MV-4-11 (cell line): ENCODE measurements around the gene SLC8A1.

ENCODE experiments used
- DNase-seq: peaks from one replicate; lab custom pipeline; 2025; lab: John Stamatoyannopoulos, UW

SLC8A1 gene

DNA sequence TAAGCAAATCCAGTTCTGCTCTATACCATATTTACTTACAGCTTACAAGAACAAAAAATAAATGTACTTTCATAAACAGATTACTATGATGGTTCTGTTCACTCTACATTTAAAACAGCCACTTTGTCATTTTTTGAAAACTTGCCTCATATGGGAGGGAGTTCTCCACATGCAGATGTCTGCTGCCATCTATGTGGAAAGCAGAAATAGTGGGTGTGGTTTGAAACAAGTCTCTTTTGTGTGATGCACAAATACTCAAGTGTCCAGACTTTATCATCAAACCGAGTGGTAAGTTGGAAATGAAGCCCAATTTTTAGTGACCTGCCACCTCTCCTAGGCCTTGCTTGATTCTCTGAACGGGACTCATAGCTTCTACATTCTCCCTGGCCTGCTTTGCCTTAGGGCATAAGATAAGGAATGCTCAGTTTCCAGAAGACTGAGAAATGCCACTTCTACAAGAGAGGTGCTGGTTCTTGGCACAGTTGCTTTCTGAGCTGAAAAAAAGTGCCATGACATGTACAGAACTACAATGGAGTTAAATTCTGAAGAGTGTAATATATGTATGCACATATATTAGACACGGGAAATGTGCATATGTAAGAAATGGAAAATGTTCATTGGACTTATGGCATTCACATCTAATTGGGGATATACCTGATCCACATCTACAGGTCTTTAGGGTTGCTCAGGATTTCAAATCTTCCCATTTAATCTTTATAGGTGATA, 221.0 kb downstream of the SLC8A1 start:
- peak; percentile 22 for DNase-seq

DNA sequence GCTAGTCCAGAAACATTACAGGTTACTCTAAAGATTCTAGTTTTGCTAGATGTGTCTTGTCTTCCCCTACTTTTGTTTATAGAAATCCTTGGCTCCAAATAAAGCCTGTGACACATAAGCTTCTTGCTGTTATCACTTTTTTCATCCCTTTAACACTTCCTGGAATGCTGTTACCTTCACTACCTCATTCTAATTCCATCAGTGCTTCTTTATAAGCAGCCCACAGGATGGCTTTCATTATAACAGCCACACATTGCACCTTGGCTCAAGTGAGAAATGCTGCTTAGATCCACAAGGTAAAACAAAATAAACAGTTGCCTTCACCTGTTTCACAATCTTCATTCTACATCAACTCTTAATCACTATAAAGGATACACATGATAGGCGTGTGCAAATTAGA, 221.7 kb downstream of the SLC8A1 start:
- no peak for DNase-seq

DNA sequence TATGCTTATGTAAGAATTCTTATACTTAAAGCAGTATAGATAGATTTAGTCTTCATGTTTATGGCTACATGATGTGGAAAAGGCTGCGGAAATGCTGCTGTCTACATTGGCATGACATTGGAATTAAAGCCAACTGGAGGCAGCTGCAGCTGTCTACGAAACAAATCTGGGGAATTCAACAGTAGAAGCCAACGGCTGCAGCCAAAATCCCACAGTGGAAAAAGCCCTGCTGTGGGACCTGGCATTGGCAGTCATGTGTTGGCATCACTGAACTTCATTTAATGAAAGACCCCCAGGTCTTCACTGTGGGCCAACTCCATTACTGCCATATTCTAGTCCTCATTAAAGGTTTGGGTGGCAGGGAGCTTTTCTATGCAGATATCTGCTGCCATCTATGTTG, 223.6 kb downstream of the SLC8A1 start:
- no peak for DNase-seq

DNA sequence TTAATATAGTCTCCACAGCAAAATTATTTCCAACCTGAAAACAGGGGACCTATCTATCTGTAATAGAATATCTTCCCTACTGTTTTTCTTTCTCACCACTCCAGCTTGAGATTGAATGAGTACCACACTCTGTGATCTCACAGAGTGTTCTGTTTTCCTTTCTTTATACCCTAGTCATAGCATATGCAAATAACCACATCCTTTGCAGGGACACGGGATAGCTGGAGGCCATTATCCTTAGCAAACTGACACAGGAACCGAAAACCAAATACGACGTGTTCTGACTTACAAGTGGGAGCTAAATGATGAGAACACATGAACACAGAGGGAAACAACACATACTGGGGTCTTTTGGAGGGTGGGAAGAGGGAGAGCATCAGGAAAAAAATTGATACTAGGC, 224.7 kb downstream of the SLC8A1 start:
- no peak for DNase-seq

DNA sequence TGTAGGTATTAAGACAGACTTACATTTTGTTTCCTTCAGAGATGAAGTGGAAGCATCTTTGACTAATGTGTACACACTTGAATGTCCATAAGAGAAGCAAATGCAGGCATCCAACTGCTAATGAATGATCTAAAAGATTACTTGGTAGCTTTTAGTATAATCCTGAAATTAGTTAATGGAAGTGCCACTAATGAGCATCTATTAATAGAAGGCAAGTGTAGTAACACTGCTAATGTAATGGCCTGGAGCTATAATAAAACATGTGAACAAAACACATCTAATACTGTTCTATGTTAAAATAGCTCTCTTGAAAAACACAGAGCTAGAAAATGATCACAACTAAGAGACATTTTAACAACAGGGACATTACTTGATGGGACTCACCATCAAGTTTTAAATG, 225.3 kb downstream of the SLC8A1 start:
- no peak for DNase-seq

DNA sequence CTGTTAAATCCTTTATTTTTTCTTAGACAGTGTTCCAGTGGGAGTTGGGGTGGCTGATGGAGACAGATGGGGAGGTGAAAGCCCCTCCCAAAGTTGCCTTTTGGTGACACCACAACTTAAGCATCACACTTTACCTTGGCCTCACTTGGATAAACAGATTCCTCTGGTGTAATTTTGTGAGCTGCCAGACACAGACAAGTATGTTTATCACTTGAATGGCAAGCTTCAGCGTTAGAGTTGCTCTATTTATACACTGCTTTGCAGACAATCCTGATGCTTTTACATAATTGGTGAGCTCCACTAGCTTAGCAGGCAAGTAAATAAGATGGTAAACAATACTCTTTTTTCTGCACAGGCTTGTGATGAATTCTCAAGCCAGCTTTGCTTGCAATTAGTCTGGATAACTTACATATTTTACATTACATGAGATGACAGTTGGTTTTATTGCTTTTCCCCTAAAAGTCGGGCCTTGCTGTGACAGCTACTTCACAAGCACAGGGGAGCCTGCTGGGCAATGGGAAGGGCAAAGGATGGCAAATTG, 226.2 kb downstream of the SLC8A1 start:
- DNase-seq = no peak

DNA sequence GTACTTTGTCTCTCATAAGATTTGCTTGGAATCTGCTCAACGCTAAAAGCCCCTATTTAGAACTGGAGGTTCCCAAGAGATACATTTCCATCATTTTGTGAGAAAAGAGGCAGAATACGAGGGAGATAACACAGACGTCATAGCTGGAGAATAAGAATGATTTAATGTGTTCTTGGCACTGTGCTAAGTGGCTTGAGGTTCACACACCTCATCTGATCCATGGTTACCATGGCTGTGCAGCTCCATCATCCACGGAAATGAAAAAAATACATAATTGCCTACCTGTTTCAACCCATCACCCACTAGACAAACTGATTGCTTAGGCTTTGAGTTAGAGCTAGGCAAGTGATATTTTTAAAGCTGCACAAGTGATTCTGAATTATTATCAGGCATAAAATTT, 227.6 kb downstream of the SLC8A1 start:
- DNase-seq = no peak

DNA sequence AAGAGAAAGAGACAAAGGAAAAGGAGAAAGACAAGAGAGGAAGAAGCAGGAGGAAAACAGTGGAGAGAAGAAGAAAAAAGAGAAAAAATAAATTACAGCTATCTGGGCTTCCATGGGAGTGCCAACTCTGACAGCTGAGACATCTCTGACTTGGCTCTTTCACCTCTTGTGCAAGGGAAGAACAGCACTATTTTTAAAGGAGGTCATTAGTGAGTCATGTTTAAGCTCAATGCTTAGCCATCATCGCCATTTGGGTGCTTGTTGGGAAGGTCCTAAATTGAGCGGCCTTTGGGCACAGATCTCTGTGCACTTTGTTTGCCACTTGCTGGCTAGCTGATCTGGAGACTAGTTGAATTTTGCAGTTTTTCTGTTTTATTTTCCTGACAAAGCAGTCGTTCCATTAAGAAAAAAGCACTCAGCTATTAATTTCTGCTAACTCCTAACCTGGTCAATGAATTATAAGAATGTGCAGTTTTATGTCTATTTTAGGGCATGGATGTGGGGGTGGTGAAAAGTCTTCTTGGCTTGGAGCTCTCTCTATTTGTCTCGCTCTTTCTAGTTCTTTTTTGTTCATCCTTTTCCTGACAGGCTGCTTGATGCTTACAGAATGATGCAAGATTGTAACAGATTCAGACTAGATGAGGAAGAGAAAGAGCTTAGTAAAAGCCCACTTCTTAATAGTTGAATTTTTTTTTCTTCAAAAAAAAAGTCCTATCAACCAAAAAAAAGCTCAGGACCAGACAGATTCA, 231.5 kb downstream of the SLC8A1 start:
- DNase-seq = peak; percentile 81

DNA sequence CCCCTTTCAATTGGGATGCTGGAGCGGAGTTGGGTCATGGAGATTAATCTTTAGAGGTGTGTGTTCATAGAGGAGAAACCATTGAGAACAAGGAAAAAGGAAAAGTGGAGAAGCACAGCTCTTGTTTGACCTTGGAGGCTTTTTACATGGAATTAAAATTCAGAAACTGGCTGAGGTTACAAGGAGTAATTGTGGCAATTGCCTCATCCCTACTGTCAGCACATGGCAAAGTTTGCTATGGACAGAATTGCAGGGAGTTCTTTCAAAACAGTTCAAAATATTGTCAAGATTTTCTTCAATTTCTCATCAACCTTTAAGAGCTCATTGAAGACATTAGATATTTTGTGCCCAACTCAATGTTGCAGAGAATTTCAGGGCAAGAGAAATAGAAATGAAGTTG, 232.7 kb downstream of the SLC8A1 start:
- DNase-seq = no peak

DNA sequence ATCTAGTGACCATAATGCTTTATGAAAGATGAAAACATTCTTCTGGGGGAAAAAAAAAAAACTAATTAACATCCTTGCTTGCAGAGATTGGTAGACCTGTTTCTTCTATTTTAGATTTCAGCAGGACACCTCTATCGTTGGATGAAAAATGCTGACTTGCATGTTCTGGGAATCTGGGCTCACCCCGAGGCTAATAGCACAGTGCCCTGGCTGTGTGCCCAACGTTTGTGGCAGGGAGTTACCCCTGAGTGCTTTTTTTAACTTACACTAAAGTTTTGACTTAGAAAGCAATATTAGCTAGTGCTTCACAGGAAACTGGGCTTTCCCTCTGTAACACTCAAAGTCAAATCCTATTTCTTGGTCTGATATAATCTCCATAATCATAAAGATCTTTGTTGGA, 233.2 kb downstream of the SLC8A1 start:
- DNase-seq = no peak

DNA sequence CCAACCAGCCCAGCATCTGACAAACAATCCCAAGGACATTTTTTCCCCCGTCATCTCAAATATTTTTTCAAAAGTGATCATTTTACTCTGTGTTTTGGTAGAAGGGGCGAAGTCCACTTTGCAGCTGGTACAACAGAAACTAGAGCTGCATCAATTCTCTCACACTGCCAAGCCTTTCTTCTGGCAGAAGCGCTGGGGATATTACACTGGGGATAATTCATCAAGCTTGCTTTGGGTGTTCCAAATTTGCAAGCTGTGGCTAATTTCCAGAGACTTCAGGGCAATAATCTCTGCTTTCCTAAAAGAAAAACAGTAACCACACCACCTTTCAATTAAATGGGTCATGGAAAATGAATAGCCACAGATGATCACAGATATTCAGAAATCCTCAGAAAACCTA, 238.3 kb downstream of the SLC8A1 start:
- DNase-seq = no peak

DNA sequence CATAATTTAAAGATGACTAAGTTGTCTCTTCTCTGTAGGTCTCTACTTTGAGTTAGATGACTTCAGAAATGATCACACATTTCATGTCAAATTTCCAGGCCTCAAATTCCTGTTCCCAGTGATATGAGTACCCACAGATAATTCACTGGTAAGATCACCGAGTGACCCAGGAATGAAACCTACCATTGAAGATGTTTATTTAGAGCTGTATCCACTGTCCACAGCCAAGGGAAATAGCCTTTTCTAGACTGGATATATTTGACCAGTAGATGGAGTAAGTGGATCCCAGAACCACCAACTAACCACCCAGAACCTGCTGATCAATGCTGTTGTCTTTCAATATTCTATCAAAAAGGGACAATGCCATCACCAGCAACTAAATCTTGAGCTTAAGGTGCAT, 238.8 kb downstream of the SLC8A1 start:
- no peak for DNase-seq

DNA sequence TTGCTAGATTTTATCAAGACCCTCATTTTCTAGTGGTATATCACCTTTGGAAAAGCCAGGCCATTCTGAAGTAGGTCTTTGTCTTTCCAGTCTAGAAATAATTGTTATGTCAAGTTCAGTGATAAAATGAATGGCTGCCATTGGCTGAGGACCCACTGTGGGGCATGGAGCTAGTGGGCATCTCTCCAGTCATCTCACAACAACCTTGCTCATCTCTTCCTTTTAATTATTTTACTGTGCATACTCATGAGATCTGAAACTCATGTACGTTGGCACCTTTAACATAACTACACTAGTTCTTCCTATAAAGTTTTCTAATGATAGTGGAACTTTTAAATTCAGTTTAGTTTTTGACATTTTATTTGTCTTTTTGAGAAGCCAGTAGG, 240.9 kb downstream of the SLC8A1 start:
- DNase-seq = no peak

DNA sequence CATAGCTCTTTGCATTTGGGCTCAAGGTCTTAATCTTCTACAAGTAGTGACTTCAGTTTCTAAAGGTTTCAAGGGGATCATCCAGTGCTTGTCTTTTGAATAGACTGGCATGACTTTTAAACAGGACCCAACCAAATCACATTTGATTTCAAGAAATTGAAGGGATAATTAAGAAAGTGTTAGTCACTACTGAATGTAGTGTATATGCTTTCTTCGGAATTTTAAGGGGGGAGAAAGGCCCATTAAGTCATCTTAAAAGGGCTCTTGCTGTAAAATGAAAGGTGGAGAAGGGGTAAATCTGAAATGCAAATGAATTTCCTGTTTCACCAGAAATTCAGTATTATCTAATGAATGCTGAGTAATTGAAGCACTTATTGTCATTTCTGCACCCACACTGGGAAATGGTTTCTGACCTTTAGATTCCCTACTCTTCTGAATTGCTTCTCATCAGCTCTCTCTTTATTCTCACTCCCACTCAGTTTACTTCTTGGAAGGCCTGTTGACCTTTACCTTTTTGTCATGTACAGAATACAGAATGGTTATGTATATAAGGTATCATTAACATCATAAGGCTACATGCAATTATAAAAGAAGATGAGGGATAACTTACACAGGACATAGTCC, 241.4 kb downstream of the SLC8A1 start:
- DNase-seq = no peak

DNA sequence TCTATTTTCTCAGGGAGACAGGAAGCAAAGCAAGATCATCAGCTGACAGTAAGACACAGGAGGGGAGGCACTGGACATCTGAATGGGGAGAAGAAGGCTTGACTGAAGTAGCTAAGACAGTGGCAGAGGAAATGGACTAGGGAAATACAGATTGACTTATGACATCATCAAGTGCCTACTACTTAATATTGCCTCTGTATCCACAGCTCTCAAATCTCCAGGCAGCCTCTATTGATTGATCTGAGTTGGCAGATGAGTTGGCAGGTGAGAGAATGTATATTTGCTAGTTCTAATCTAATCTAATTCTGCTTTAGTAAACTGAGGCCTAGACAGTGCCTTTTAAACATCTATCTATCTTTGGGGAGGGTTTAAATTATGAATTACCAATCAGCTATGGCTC, 242.1 kb downstream of the SLC8A1 start:
- DNase-seq = no peak

DNA sequence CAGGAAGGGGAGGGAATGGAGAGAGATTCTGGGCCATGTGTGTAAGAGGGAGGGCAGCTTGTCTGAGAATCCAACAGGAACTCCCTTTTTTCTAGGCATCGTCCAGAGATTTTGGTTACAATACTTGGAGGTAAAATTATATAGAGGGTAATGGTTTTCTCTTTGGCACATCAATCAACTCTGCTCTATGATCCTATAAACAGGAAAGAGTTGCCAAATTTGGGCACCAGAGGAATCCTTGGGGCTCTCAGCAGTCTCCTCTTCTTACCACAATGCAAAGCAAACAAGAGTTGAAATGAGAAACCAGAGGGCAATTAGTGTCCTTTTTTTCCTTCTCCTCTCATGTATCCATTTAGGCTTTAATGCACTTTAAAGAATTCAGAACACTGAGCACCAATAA, 243.4 kb downstream of the SLC8A1 start:
- no peak for DNase-seq

DNA sequence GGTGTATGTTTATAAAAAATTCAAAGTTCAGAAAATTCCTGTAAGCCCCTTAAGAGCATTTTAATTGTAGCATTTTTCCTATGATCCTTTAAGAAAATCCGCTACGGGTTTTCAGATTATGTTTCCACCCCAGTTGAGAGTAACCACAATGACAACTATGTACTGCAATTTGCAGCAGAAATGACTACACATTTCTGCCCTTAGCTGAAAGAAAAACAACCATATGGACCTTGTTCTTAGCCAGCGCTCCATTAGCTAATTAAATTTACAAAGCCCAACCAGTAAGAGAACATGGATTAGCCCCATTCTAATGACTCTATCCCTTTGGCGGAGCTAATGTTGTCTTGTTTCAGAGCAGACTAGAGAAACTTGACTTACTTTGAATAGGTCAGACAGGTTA, 247.6 kb downstream of the SLC8A1 start:
- DNase-seq = no peak

DNA sequence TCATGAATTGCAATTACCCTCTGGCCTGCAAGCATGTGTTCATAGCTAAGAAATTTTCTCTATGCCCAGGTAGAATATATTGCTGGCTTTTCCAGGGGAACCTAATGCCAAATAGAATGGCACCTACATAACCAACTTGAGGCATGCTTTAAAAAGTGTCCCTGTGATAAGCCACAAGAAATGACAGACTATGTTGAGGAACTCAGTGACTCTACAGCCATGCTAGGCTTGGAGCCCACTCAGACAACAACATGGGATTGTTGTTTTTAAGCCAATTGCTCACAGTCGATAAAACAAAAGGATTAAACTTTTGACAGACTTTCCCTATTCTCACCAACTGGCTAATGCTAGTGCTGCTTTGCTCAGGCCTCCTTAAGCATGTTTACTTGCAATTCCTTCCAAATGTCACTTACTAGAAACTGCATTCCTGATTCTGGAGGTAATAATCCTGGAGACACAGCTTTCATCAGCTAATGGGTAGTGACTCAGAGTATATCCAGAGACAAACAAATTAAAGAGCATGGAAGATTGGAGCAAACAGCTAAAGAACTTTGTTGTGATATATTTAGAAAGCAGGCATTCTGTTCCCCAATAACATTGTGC, 249.0 kb downstream of the SLC8A1 start:
- DNase-seq = no peak

DNA sequence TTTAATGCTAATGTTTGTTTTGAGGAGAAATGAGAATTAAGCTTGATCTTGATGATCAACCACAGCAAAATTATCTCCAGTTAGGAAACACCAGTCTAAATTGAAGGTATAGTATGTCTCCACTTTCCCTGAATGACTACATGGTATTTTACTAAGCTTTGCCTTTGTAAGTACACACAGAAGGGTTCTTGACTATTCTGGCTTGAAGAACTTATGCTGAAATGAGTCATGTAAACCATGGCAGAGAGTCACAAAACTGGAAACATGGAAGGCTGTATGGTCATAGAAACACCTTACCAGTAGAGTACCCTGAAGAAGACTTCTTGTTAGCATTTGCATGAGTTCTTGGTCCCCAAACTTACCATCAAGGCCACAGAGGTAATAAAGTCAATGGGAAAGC, 250.5 kb downstream of the SLC8A1 start:
- DNase-seq = no peak

DNA sequence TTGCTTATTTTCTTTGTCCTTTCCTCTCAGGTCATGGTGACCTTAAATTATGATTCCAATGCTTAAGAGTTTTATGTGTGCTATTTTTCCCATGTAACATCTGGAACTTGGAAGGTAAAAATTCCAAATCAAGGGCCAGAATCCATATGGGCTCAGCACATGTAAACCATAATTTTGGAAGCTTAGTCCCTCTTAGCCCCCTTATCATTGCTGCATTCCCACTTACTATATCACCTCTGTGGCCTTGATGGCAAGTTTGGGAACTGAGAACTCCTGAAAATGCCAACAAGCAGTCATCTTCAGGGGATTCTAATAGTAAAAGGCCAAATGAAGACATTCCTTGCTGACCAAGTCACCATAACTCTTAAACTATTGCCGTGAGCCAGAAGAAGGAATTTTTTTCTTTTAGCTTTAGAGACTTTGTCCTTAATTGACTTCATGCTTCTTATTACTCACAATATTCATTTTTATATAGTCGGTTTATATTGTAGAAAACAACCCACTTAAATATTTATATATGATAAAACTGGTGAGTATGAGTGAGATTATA, 251.4 kb downstream of the SLC8A1 start:
- no peak for DNase-seq

DNA sequence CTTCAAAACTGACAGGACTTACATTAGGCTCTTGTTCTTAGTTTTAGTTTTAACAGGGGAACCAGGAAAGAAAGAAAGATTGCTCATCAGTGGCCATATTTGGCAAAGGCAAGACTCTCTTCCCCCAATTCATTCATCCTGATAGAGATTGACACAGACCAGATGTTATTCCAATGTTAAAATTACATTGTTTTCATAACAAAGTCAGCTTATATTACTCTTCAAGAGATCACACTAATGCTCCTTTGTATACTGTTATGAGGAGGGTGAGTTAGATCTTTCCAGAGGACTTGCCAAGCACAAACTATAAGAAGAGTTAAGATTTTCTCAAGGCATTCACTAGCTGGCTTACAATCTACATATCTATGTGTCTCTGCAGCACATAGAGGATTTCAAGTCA, 252.1 kb downstream of the SLC8A1 start:
- DNase-seq = no peak

DNA sequence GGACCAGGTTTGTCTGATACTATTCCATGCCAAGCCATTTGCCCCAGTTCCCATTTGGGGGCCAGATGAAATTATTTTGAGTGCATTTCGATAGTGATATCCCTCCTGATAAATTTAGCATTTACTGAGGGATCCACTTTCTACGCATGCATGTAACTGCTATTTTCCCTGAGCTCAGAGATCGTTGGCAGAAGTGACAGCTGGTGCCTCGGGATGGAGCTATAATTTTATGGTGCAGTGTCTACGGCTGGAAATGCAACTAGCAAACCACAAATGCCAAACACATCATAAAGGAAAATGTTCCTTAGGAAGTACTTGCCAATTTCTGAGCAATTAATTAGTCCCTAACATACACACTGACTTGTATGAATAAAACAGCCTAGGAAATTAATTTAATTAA, 254.8 kb downstream of the SLC8A1 start:
- no peak for DNase-seq

DNA sequence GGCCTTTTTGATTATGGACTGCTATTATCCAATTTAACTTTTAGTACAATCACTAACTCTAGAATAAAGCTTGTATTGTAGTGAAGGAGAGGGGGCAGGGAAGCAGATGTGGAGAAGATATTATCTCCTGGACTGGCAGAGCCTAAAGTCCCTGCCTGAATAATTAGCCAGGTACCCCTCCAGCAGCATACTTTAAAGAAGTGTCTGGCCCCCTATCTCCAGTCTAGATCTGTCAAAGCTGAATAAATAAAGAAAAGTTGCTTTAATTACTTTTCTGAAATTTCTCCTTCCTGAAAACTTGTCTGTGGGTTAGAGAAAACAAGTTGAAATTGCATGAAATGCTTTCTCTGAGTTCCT, 258.2 kb downstream of the SLC8A1 start:
- no peak for DNase-seq
